Activated CD8-positive, alpha-beta T cell treated with anti-CD3 and anti-CD28 coated beads for 36 hours (primary cell): ENCODE measurements around the gene POLD3. TPM values are rescaled to one million over a fixed set of nuclear protein-coding genes. Genes with fewer than 3 reads are reported as not detected.

ENCODE experiments used
- ATAC-seq: fragments of 200-7000 bp; cut with Tn5 transposase; one replicate; pipeline ENCODE4 v1.10.0; 2021; ENCODE audit warnings: mild to moderate bottlenecking, moderate library complexity
- CTCF ChIA-PET: fragments of 350-600 bp; sonication (Branson Sonifier 250); formaldehyde crosslinking; loops from one replicate; lab custom pipeline; 2021; ENCODE audit warnings: antibody characterized with exemption; lab: Charles Lee
- POLR2A ChIA-PET: fragments of 350-600 bp; sonication (Branson Sonifier 250); formaldehyde crosslinking; loops from one replicate; lab custom pipeline; 2021; ENCODE audit warnings: antibody characterized with exemption; lab: Charles Lee
- DNase-seq: peaks from one replicate; pipeline ENCODE4 v3.0.0-alpha.2; 2020
- H3K27ac Mint-ChIP-seq: one replicate; pipeline ENCODE4 v1.8.0; 2021; ENCODE audit warnings: mild to moderate bottlenecking, mixed read lengths
- H3K27me3 Mint-ChIP-seq: one replicate; pipeline ENCODE4 v1.8.0; 2021; ENCODE audit warnings: mixed read lengths
- H3K36me3 Mint-ChIP-seq: one replicate; pipeline ENCODE4 v1.8.0; 2021; ENCODE audit warnings: low read depth, mixed read lengths
- H3K4me1 Mint-ChIP-seq: one replicate; pipeline ENCODE4 v1.8.0; 2021; ENCODE audit warnings: low read depth, mixed read lengths
- H3K4me3 Mint-ChIP-seq: one replicate; pipeline ENCODE4 v1.8.0; 2021; ENCODE audit warnings: mild to moderate bottlenecking, moderate library complexity, mixed read lengths
- H3K9me3 Mint-ChIP-seq: one replicate; pipeline ENCODE4 v1.8.0; 2021; ENCODE audit warnings: mixed read lengths
- CTCF ChIP-seq: fragments of 200-600 bp; IDR thresholded peaks from one replicate; pipeline ENCODE4 v1.8.0; 2022; ENCODE audit warnings: antibody characterized with exemption, mild to moderate bottlenecking
- intact Hi-C: fragments of 100-400 bp; cut with micrococcal nuclease; formaldehyde crosslinking; loops from one replicate; pipeline ENCODE4 v1.10.0; 2022
- total RNA-seq, 2 experiments: library from RNA; stranded (reverse); gene quantifications; one replicate each; pipeline ENCODE4 v1.2.3, GENCODE V29; 2021

Gene POLD3
- total RNA-seq, 2 experiments from 2014 or later, result 56.0 to 67.2 TPM

- POLR2A ChIA-PET, result no interaction called here
- no peaks in the 10 kb centered on the region for H3K36me3 Mint-ChIP-seq
- H3K9me3 Mint-ChIP-seq, result no peaks in the 10 kb centered on the region
- no peak for TF ChIP-seq CTCF
- CTCF ChIA-PET, result interaction anchor here (0.8 to 4.7 kb wide), 3 partner anchors 15 to 183 kb away, joined by 3 to 96 read pairs (median 5); no protein-coding TSS in a partner anchor
- DNase-seq, result no peak
- intact Hi-C loops, result no loop called here
- no peak overlapping the region for H3K4me3 Mint-ChIP-seq
- no peaks in the 10 kb centered on the region for H3K4me1 Mint-ChIP-seq
- no peaks in the 10 kb centered on the region for H3K27me3 Mint-ChIP-seq
- no peak overlapping the region for H3K27ac Mint-ChIP-seq
- no peak for ATAC-seq
Measured at GRCh38 chr11:74572349-74572748, 20.0 kb upstream of the POLD3 start.

GRCh38 chr11:74574563-74574962 is 17.8 kb upstream of the POLD3 start:
- Mint-ChIP-seq H3K36me3 (no peaks in the 10 kb centered on the region), H3K9me3 (no peaks in the 10 kb centered on the region), H3K27ac (no peak overlapping the region), H3K27me3 (no peaks in the 10 kb centered on the region), H3K4me3 (no peak overlapping the region), H3K4me1 (no peaks in the 10 kb centered on the region)
- ATAC-seq (no peak), DNase-seq (no peak)
- CTCF ChIA-PET, result interaction anchor here (1.4 kb wide), 1 partner anchor 122 kb away, joined by 5 read pairs; no protein-coding TSS in a partner anchor
- TF ChIP-seq CTCF, result no peak
- POLR2A ChIA-PET, result no interaction called here
- intact Hi-C loops, result no loop called here

DNA sequence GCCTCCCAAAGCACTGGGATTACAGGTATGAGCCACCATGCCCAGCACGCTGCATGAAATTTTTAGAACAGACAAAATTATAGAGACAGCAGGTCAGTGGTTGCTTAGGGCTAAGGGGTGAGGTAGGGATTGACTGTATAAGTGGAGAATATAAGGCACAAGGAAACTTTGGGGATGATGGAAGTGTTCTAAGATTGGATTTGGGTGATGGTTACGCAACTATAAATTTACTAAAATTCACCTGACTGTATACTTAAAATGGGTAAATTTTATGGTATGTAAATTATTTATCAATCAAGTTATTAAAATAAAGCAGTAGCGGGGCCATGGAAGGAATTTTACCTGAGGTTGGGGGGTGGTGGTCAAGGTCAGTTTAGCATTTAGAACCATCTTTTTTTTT is 16.4 kb upstream of the POLD3 start:
- ChIA-PET CTCF (no interaction called here), POLR2A (no interaction called here)
- H3K4me1 Mint-ChIP-seq, result no peaks in the 10 kb centered on the region
- DNase-seq, result no peak
- H3K9me3 Mint-ChIP-seq, result no peaks in the 10 kb centered on the region
- no peak for TF ChIP-seq CTCF
- no peaks in the 10 kb centered on the region for H3K36me3 Mint-ChIP-seq
- no peak overlapping the region for H3K4me3 Mint-ChIP-seq
- ATAC-seq, result no peak
- H3K27me3 Mint-ChIP-seq, result no peaks in the 10 kb centered on the region
- intact Hi-C loops, result no loop called here
- H3K27ac Mint-ChIP-seq, result no peak overlapping the region

DNA sequence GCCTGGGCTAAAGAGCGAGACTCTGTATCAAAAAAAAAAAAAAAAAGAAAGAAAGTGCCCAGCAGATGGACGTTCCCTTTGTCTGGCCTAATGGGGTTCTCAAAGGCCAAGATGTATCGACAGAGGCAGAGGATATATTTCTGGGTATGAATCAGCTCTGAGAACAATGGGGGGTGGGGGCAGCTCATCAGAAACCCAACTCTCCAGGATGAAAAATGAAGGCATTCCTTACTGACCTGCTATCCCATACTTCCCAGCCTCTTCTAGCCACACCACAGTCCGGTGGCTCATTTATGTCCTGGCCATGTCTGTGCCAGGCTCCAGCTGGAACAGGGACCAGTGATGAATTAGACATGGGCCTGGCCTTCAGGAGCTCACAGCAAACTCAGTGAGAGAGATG is 15.2 kb upstream of the POLD3 start:
- Mint-ChIP-seq H3K27me3 (no peaks in the 10 kb centered on the region), H3K36me3 (no peaks in the 10 kb centered on the region), H3K27ac (no peak overlapping the region), H3K4me3 (no peak overlapping the region), H3K4me1 (no peaks in the 10 kb centered on the region), H3K9me3 (no peaks in the 10 kb centered on the region)
- no peak for TF ChIP-seq CTCF
- intact Hi-C loops, result no loop called here
- ATAC-seq (no peak), DNase-seq (no peak)
- POLR2A ChIA-PET, result no interaction called here
- CTCF ChIA-PET, result no interaction called here

DNA sequence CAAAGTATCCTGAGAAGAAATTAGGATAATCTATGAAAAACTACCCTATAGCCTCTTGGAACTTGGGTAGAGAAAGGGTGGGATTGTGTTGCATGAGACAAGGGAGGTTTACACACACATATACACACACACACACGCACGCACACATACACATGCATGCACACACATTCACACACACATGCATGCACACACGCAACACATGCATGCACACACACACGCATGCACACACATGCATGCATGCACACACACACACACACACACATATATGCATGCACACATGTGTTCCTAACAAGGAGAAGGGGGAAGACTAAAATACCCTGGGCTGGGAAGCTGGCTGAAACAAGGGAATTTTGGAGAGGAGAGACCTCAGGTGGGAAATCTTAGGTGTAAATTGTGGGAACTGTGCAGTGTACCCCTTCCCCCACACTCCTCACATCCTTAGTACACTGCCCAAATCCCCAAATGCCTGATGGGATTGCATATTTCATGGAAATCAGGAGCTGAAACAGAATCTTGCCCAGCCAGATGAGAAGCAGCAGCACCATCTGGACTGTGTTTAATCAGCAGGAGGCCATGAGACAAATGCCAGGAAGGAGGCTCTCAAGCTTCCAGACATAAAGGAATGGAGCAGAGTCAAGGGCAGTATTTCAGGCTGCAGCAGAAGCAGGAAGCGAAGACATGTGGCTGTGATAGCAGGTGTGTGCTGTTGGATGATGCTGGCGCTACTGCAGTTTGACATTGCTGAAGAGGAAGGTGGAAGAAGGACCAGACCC is 14.6 kb upstream of the POLD3 start:
- no peak for TF ChIP-seq CTCF
- DNase-seq, result no peak
- ChIA-PET POLR2A (interaction anchor here (0.6 kb wide), 1 partner anchor 851 kb away, joined by 3 read pairs; no protein-coding TSS in a partner anchor), CTCF (no interaction called here)
- Mint-ChIP-seq H3K4me1 (no peaks in the 10 kb centered on the region), H3K4me3 (no peak overlapping the region), H3K36me3 (no peaks in the 10 kb centered on the region), H3K27ac (no peak overlapping the region), H3K9me3 (no peaks in the 10 kb centered on the region), H3K27me3 (no peaks in the 10 kb centered on the region)
- no peak for ATAC-seq
- intact Hi-C loops, result no loop called here
